GM12878 (cell line): Measurements from ENCODE around the gene SLC43A3. TPM values are rescaled to one million over a fixed set of nuclear protein-coding genes. Genes with fewer than 3 reads are reported as not detected.

Source experiments
- ATAC-seq: fragments of 200-7000 bp; cut with Tn5 transposase; 3 replicates; pipeline ENCODE4 v1.9.1; 2020; ENCODE audit warnings: mild to moderate bottlenecking, moderate library complexity
- BruUV-seq: library from RNA; stranded (reverse); fragments of 400-500 nt; replicated peaks from 2 replicates; lab custom pipeline; 2021; lab: Mats Ljungman, UMichigan
- CTCF ChIA-PET: fragments of 300-600 bp; sonication (Branson Sonifier 250); formaldehyde crosslinking; extraction: SDS; loops from one replicate; lab custom pipeline; 2021; ENCODE audit warnings: inconsistent platforms; lab: Yijun Ruan, JAX
- POLR2A ChIA-PET: fragments of 350-600 bp; formaldehyde crosslinking; extraction: SDS; loops from one replicate; lab custom pipeline; 2021; ENCODE audit warnings: inconsistent platforms; lab: Charles Lee
- RAD21 ChIA-PET: fragments of 300-600 bp; sonication (Branson Sonifier 250); formaldehyde crosslinking; loops from one replicate; lab custom pipeline; 2023; ENCODE audit warnings: antibody characterized with exemption; ENCODE audit not compliant: unreplicated experiment; lab: Charles Lee
- SMC1A ChIA-PET: fragments of 300-600 bp; sonication (Branson Sonifier 250); formaldehyde crosslinking; loops from one replicate; lab custom pipeline; 2023; ENCODE audit not compliant: unreplicated experiment, uncharacterized antibody; lab: Charles Lee
- DNase-seq: peaks from one replicate; pipeline ENCODE4 v3.0.0-alpha.2; 2011; ENCODE audit warnings: low read depth, low spot score
- FAIRE-seq: peaks from 3 replicates; lab custom pipeline; 2011; peaks lifted over from hg19 to GRCh38; lab: Jason Lieb, UNC
- H2AFZ ChIP-seq: 2 replicates; pipeline ENCODE4 v1.6.0; 2011; ENCODE audit warnings: low read depth, low read length, control low read depth; ENCODE audit not compliant: control insufficient read depth
- H3K27ac ChIP-seq: 2 replicates; pipeline ENCODE4 v1.5.1; 2011; ENCODE audit warnings: control low read depth; ENCODE audit not compliant: control insufficient read depth, insufficient read depth
- H3K27me3 ChIP-seq, 2 experiments: replicated peaks in 1 of 2; 2 replicates each; pipeline versions ENCODE4 v1.6.0 to v1.6.1; 2011; ENCODE audit warnings: low read length in 1 of 2; ENCODE audit not compliant: control insufficient read depth in 2 of 2, insufficient read depth in 2 of 2
- H3K36me3 ChIP-seq, 2 experiments: 2 replicates each; pipeline ENCODE4 v1.5.1; 2011; ENCODE audit warnings: low read length in 1 of 2; ENCODE audit not compliant: control insufficient read depth in 2 of 2, insufficient read depth in 2 of 2
- H3K4me1 ChIP-seq: 2 replicates; pipeline ENCODE4 v1.6.1; 2011; ENCODE audit warnings: mild to moderate bottlenecking, low read length, moderate library complexity, mixed read lengths; ENCODE audit not compliant: control insufficient read depth, insufficient read depth
- H3K4me2 ChIP-seq: 2 replicates; pipeline ENCODE4 v1.6.0; 2011; ENCODE audit warnings: control low read depth; ENCODE audit not compliant: control insufficient read depth, insufficient read depth
- H3K4me3 ChIP-seq: fragments of 200-600 bp; sonication (generic); 2 replicates; pipeline ENCODE4 v1.5.1; 2016
- H3K79me2 ChIP-seq: 2 replicates; pipeline ENCODE4 v1.6.0; 2011; ENCODE audit warnings: low read length; ENCODE audit not compliant: control insufficient read depth, insufficient read depth
- H3K9ac ChIP-seq: 2 replicates; pipeline ENCODE4 v1.8.0; 2011; ENCODE audit warnings: low read length, control low read depth, mixed read lengths; ENCODE audit not compliant: control insufficient read depth, insufficient read depth
- H3K9me3 ChIP-seq: replicated peaks from 3 replicates; pipeline ENCODE4 v1.5.1; 2011; ENCODE audit warnings: mild to moderate bottlenecking, low read length; ENCODE audit not compliant: control insufficient read depth, insufficient read depth
- H4K20me1 ChIP-seq: 2 replicates; pipeline ENCODE4 v1.6.0; 2011; ENCODE audit not compliant: control insufficient read depth, insufficient read depth
- ATF3 ChIP-seq: IDR thresholded peaks from 2 replicates; pipeline ENCODE4 v1.6.1; 2011; ENCODE audit warnings: low read depth, mild to moderate bottlenecking, low read length, moderate library complexity, borderline replicate concordance; ENCODE audit errors: extremely low read depth
- DPF2 ChIP-seq: fragments of 450-650 bp; IDR thresholded peaks from 2 replicates; pipeline ENCODE4 v1.6.1; 2017; ENCODE audit warnings: mild to moderate bottlenecking
- EED ChIP-seq: sonication (generic); IDR thresholded peaks from 2 replicates; pipeline ENCODE4 v1.6.1; 2016; ENCODE audit warnings: antibody characterized with exemption, low read depth
- EZH2 ChIP-seq: IDR thresholded peaks from 2 replicates; pipeline ENCODE4 v1.6.1; 2012; ENCODE audit warnings: low read depth, mild to moderate bottlenecking, control low read depth, inconsistent platforms, low read length, borderline replicate concordance; ENCODE audit not compliant: control insufficient read depth
- HDGF ChIP-seq: fragments of 450-650 bp; IDR thresholded peaks from 2 replicates; pipeline ENCODE4 v1.6.1; 2016; ENCODE audit warnings: antibody characterized with exemption
- IKZF2 ChIP-seq, 2 experiments: fragments of 450-650 bp; IDR thresholded peaks; 2 replicates each; pipeline ENCODE4 v1.6.1; 2017; ENCODE audit warnings: mild to moderate bottlenecking in 2 of 2, moderate library complexity in 2 of 2
- IRF4 ChIP-seq: IDR thresholded peaks from 2 replicates; pipeline ENCODE4 v1.6.1; 2011; ENCODE audit warnings: low read depth, low read length
- JUND ChIP-seq: IDR thresholded peaks from 2 replicates; pipeline ENCODE4 v1.6.1; 2012; ENCODE audit warnings: low read depth, mild to moderate bottlenecking, low read length, improper control_type of control experiment, moderate library complexity
- KLF5 ChIP-seq: fragments of 450-650 bp; IDR thresholded peaks from 2 replicates; pipeline ENCODE4 v1.6.1; 2014; ENCODE audit warnings: mild to moderate bottlenecking; ENCODE audit not compliant: partially characterized antibody
- MAX ChIP-seq: IDR thresholded peaks from 2 replicates; pipeline ENCODE4 v1.6.1; 2012; ENCODE audit warnings: low read depth, low read length, improper control_type of control experiment
- NFXL1 ChIP-seq: fragments of 450-650 bp; IDR thresholded peaks from 2 replicates; pipeline ENCODE4 v1.6.1; 2017; ENCODE audit warnings: antibody characterized with exemption, mild to moderate bottlenecking, borderline replicate concordance
- POLR2A ChIP-seq: IDR thresholded peaks from 2 replicates; pipeline ENCODE4 v1.6.1; 2011; ENCODE audit warnings: low read depth, mild to moderate bottlenecking, low read length
- RB1 ChIP-seq: fragments of 450-650 bp; formaldehyde crosslinking; IDR thresholded peaks from 2 replicates; pipeline ENCODE4 v1.6.1; 2017; ENCODE audit warnings: mild to moderate bottlenecking, borderline replicate concordance
- RELB ChIP-seq: fragments of 450-650 bp; IDR thresholded peaks from 2 replicates; pipeline ENCODE4 v1.6.1; 2017; ENCODE audit warnings: low read depth, mild to moderate bottlenecking, moderate library complexity
- SIX5 ChIP-seq: IDR thresholded peaks from 2 replicates; pipeline ENCODE4 v1.6.1; 2011; ENCODE audit warnings: mild to moderate bottlenecking, low read depth, low read length, moderate library complexity; ENCODE audit not compliant: severe bottlenecking
- SRF ChIP-seq, 2 experiments: IDR thresholded peaks; 2 replicates each; pipeline ENCODE4 v1.6.1; 2011; ENCODE audit warnings: low read depth in 2 of 2, low read length in 2 of 2, mild to moderate bottlenecking in 1 of 2, moderate library complexity in 1 of 2
- TCF7 ChIP-seq: IDR thresholded peaks from 2 replicates; pipeline ENCODE4 v1.6.1; 2014; ENCODE audit warnings: antibody characterized with exemption, borderline replicate concordance
- ZNF274 ChIP-seq: IDR thresholded peaks from one replicate; pipeline ENCODE4 v1.8.0; 2011; ENCODE audit not compliant: insufficient read length, insufficient read depth
- ZNF687 ChIP-seq: fragments of 450-650 bp; IDR thresholded peaks from 2 replicates; pipeline ENCODE4 v1.6.1; 2017; ENCODE audit warnings: mild to moderate bottlenecking, moderate library complexity
- ZZZ3 ChIP-seq: IDR thresholded peaks from 2 replicates; pipeline ENCODE4 v1.6.1; 2011; ENCODE audit warnings: low read depth; ENCODE audit not compliant: control insufficient read depth, insufficient read length
- WGBS: methylation state at CpG from one replicate; pipeline ENCODE4 v1.1.6; 2016; ENCODE audit warnings: low lambda C conversion rate; ENCODE audit not compliant: insufficient replicate concordance, insufficient coverage; ENCODE audit errors: missing lambda C conversion rate; 5-methylcytosine and 5-hydroxymethylcytosine counted together
- in situ Hi-C: fragments of 300-500 bp; cut with MboI; formaldehyde crosslinking; loops from 9 replicates; pipeline ENCODE4 v1.14.3; 2018; ENCODE audit warnings: mixed read lengths
- intact Hi-C: fragments of 100-400 bp; cut with micrococcal nuclease; formaldehyde crosslinking; loops from one replicate; pipeline ENCODE4 v1.14.2; 2022; ENCODE audit not compliant: unreplicated experiment
- polyA plus RNA-seq, 11 experiments: library from polyadenylated mRNA; depleted of rRNA in 4 of 11; unstranded in 6 of 11; stranded (reverse) in 5 of 11; fragments of >200 nt; fragmentation: Nextera tagmentation in 4 of 11; fragmentation: Illumina TruSeq in 1 of 11; extraction: Ambion mirVana in 4 of 11; extraction: Trizol in 1 of 11; gene quantifications; 1 replicate in 1 of 11; 2 replicates in 10 of 11; pipeline versions ENCODE4 v1.2.1 to v1.2.3, GENCODE V29; 2011 to 2016; ENCODE audit warnings: inconsistent platforms in 2 of 11, missing spikeins in 2 of 11, low read depth in 1 of 11
- total RNA-seq, 4 experiments: library from RNA; depleted of rRNA in 3 of 4; stranded (reverse); fragments of >200 nt in 3 of 4; fragmentation: Illumina TruSeq in 1 of 4; extraction: Trizol in 1 of 4; gene quantifications; 2 replicates each; pipeline versions ENCODE4 v1.2.1 to v1.2.3, GENCODE V29; 2013 to 2021

The SLC43A3 gene
- total and polyA plus RNA-seq, 10 of the 15 experiments (the other 5 are each of a cell fraction or from before 2014, with no cell fraction given): 37.5 to 237 (median 132) TPM

GRCh38 chr11:57475671-57476046 lies 48.7 kb upstream of the SLC43A3 start:
- 0% methylated on average over 5 of the region's 5 CpGs for WGBS
- intact Hi-C loops: loop anchor here (2.0 to 5.0 kb wide), 2 partner anchors 48 to 131 kb away; partner anchors contain the start of gene SLC43A3
- peaks cover 24% of the 10 kb centered on the region for H3K4me1 ChIP-seq
- H3K79me2 ChIP-seq: no peaks in the 10 kb centered on the region
- H3K27ac ChIP-seq: peak overlapping the region; percentile 55
- ATAC-seq (peak; percentile 53), DNase-seq (no peak), FAIRE-seq (no peak)
- in situ Hi-C loops: loop anchor here (25.0 kb wide), 1 partner anchor 638 kb away; no protein-coding TSS in a partner anchor
- no peaks in the 10 kb centered on the region for H3K27me3 ChIP-seq
- H2AFZ ChIP-seq: peak overlapping the region; percentile 73
- no peaks in the 10 kb centered on the region for H3K36me3 ChIP-seq
- ChIA-PET CTCF (interaction anchor here (1.1 to 9.4 kb wide), 11 partner anchors 8 to 166 kb away, joined by 3 to 321 read pairs (median 6); partner anchors contain the start of genes RTN4RL2, TIMM10 and UBE2L6), SMC1A (interaction anchor here (1.0 to 1.8 kb wide), 3 partner anchors 8 to 49 kb away, joined by 4 to 6 read pairs (median 4); no protein-coding TSS in a partner anchor), POLR2A (no interaction called here), RAD21 (interaction anchor here (1.2 to 3.5 kb wide), 4 partner anchors 15 to 52 kb away, joined by 4 to 11 read pairs (median 8); partner anchors contain the start of gene RTN4RL2)
- H3K4me2 ChIP-seq: peak overlapping the region; percentile 86
- H4K20me1 ChIP-seq: no peaks in the 10 kb centered on the region
- peak overlapping the region; percentile 64 for H3K9ac ChIP-seq
- peak overlapping the region; percentile 57 for H3K4me3 ChIP-seq
- BruUV-seq: no TSS peak
- H3K9me3 ChIP-seq: no peaks in the 10 kb centered on the region
- TF ChIP-seq EED (no peak), IRF4 (no peak), IKZF2 (IDR thresholded peaks at IDR 0.05) (peak; percentile 25 to 59; a peak in 2 of 4 replicates), KLF5 (no peak), JUND (no peak), ZNF687 (no peak), EZH2 (no peak), ATF3 (no peak), NFXL1 (no peak), RB1 (no peak), MAX (no peak), ZNF274 (no peak), TCF7 (no peak), SRF (IDR thresholded peaks at IDR 0.05; ENCODE audit: low read depth in 2 of 2, low read length in 2 of 2) (no peak), DPF2 (no peak), POLR2A (no peak), SIX5 (no peak), HDGF (no peak), ZZZ3 (no peak), RELB (peak; percentile 73; the same call in 1 of the 2 replicates)
